Stomach (tissue), 4 donors: ENCODE data around the gene WDR1.

Experiments used
- CTCF ChIP-seq, 7 experiments: fragments of 450-650 bp in 4 of 7; fragments of 200-600 bp in 3 of 7; sonication (generic) in 3 of 7; IDR thresholded peaks; one replicate each; pipeline ENCODE4 v1.5.1; 2016 to 2019; ENCODE audit warnings: antibody characterized with exemption in 7 of 7, control low read depth in 2 of 7, mild to moderate bottlenecking in 1 of 7
- POLR2A ChIP-seq, 4 donors: fragments of 450-650 bp; IDR thresholded peaks; one replicate each; pipeline ENCODE4 v1.6.1; 2016; ENCODE audit warnings: antibody characterized with exemption in 4 of 4, control low read depth in 2 of 4, mild to moderate bottlenecking in 1 of 4, moderate library complexity in 1 of 4
- POLR2AphosphoS5 ChIP-seq, 3 donors: sonication (generic); formaldehyde crosslinking; IDR thresholded peaks; one replicate each; pipeline ENCODE4 v1.6.1; 2016; ENCODE audit warnings: antibody characterized with exemption in 3 of 3

GRCh38 chr4:10100734-10101216, 15.8 kb downstream of the WDR1 start:
- no peak for TF ChIP-seq CTCF (IDR thresholded peaks at IDR 0.05)
- no peak for TF ChIP-seq POLR2A (IDR thresholded peaks at IDR 0.05)
- no peak for TF ChIP-seq POLR2AphosphoS5 (IDR thresholded peaks at IDR 0.05)
